CD4-positive, alpha-beta T cell treated with Interleukin-21 for 1 hour (primary cell): ENCODE results near the gene DKK1.
"Not testable (repeated sequence)": the region's sequence is repeated elsewhere in the genome, so short reads cannot be mapped to it uniquely, and the experiment has no call there.

Experiments
- DNase-seq: peaks from one replicate; pipeline ENCODE4 v3.0.0-alpha.2; 2020

The DKK1 gene

GRCh38 chr10:52318822-52319464 lies 4.9 kb downstream of the DKK1 start:
- no peak for DNase-seq

- DNase-seq: no peak
These were observed 5.8 kb downstream of the DKK1 start for GRCh38 chr10:52319926-52320325.

- DNase-seq: no peak
These were observed 8.2 kb downstream of the DKK1 start for GRCh38 chr10:52322323-52322722.

GRCh38 chr10:52322936-52323335 lies 8.9 kb downstream of the DKK1 start:
- DNase-seq: no peak

- no peak for DNase-seq
These were observed 12.3 kb downstream of the DKK1 start for GRCh38 chr10:52326382-52326781.

- DNase-seq: no peak
These were observed 17.7 kb downstream of the DKK1 start for GRCh38 chr10:52331638-52332364.

- DNase-seq: no peak
These were observed 18.7 kb downstream of the DKK1 start for GRCh38 chr10:52332815-52333214.

- no peak for DNase-seq
These were observed 20.5 kb downstream of the DKK1 start for GRCh38 chr10:52334595-52334994.

GRCh38 chr10:52335665-52336064 lies 21.6 kb downstream of the DKK1 start:
- DNase-seq: no peak

- no peak for DNase-seq
These were observed 23.1 kb downstream of the DKK1 start for GRCh38 chr10:52337225-52337624.

- no peak for DNase-seq
These were observed 29.4 kb downstream of the DKK1 start for GRCh38 chr10:52343439-52343838.

- no peak for DNase-seq
These were observed 32.6 kb downstream of the DKK1 start for GRCh38 chr10:52346394-52347326.

- no peak for DNase-seq
These were observed 33.2 kb downstream of the DKK1 start for GRCh38 chr10:52347327-52347667.

GRCh38 chr10:52348037-52348564 lies 34.0 kb downstream of the DKK1 start:
- no peak for DNase-seq

- no peak for DNase-seq
These were observed 37.8 kb downstream of the DKK1 start for GRCh38 chr10:52351914-52352330.

GRCh38 chr10:52353205-52353604 lies 39.1 kb downstream of the DKK1 start:
- DNase-seq: no peak

- no peak for DNase-seq
These were observed 39.9 kb downstream of the DKK1 start for GRCh38 chr10:52353960-52354394.

GRCh38 chr10:52357971-52358370 lies 43.9 kb downstream of the DKK1 start:
- no peak for DNase-seq

GRCh38 chr10:52359441-52359840 lies 45.4 kb downstream of the DKK1 start:
- no peak for DNase-seq

GRCh38 chr10:52365547-52366432 lies 51.7 kb downstream of the DKK1 start:
- DNase-seq: not testable (repeated sequence)
